Measurements from ENCODE around the gene FBXL7. TPM values are rescaled to one million over a fixed set of nuclear protein-coding genes. Genes with fewer than 3 reads are reported as not detected.

FBXL7 gene
- total RNA-seq, 2 experiments from 2014 or later: not detected

DNA sequence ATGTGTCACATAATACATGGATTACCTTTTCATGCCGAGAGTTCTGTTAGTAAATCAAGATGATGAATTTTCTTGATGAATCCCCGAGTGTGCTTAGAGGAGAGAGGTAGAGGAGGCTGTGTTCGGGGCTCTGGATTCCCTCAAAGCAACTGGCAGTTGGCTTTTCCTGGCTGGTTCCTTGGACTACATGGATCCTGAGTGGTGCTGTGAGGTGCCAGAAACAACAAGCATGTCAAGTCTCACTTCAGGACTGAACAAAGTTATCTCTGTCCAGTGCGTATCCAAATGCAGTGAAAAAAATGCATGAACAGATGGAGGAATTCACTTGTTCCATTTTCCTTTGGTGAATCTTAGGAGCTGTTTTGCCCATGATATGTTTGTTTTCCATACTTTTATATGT lies 231.7 kb downstream of the FBXL7 start:
- ATAC-seq (no peak), DNase-seq (no peak)
- Mint-ChIP-seq H3K27me3 (no peaks in the 10 kb centered on the region), H3K4me1 (ENCODE audit: low read depth) (no peaks in the 10 kb centered on the region), H3K4me3 (no peak overlapping the region), H3K36me3 (ENCODE audit: low read depth) (no peaks in the 10 kb centered on the region), H3K9me3 (peaks cover 15% of the 10 kb centered on the region), H3K27ac (no peak overlapping the region)
- intact Hi-C loops (cut with micrococcal nuclease): no loop called here
- ChIA-PET POLR2A (no interaction called here), CTCF (no interaction called here)
- TF ChIP-seq, protein P1, sequence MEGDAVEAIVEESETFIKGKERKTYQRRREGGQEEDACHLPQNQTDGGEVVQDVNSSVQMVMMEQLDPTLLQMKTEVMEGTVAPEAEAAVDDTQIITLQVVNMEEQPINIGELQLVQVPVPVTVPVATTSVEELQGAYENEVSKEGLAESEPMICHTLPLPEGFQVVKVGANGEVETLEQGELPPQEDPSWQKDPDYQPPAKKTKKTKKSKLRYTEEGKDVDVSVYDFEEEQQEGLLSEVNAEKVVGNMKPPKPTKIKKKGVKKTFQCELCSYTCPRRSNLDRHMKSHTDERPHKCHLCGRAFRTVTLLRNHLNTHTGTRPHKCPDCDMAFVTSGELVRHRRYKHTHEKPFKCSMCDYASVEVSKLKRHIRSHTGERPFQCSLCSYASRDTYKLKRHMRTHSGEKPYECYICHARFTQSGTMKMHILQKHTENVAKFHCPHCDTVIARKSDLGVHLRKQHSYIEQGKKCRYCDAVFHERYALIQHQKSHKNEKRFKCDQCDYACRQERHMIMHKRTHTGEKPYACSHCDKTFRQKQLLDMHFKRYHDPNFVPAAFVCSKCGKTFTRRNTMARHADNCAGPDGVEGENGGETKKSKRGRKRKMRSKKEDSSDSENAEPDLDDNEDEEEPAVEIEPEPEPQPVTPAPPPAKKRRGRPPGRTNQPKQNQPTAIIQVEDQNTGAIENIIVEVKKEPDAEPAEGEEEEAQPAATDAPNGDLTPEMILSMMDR (IDR thresholded peaks at IDR 0.05): no peak

DNA sequence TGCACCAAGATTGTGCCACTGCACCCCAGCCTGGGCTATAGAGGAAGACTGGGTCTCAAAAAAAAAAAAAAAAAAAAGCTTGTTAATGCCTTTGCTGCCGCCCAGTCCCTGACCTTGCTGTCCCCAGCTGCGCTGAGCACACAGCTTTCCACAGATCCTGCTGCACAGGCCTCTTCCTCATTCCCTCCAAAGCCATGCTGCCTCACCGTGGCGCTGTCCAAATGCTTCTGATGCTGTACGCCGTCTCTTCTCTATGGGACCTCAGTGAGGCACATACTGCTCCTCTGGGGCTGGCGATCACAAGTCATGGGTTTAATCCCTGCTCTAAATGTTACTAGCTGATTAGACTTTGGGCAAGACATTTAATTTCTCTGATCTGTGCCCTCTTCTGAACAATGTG lies 234.1 kb downstream of the FBXL7 start:
- ChIA-PET CTCF (no interaction called here), POLR2A (no interaction called here)
- DNase-seq: no peak
- no peak overlapping the region for H3K27ac Mint-ChIP-seq
- TF ChIP-seq, protein P1 (IDR thresholded peaks at IDR 0.05): no peak
- no peaks in the 10 kb centered on the region for H3K27me3 Mint-ChIP-seq
- no peaks in the 10 kb centered on the region for H3K4me1 Mint-ChIP-seq (ENCODE audit: low read depth)
- no peaks in the 10 kb centered on the region for H3K36me3 Mint-ChIP-seq (ENCODE audit: low read depth)
- peaks cover 7% of the 10 kb centered on the region for H3K9me3 Mint-ChIP-seq
- no peak overlapping the region for H3K4me3 Mint-ChIP-seq
- intact Hi-C loops (cut with micrococcal nuclease): no loop called here
- no peak for ATAC-seq

DNA sequence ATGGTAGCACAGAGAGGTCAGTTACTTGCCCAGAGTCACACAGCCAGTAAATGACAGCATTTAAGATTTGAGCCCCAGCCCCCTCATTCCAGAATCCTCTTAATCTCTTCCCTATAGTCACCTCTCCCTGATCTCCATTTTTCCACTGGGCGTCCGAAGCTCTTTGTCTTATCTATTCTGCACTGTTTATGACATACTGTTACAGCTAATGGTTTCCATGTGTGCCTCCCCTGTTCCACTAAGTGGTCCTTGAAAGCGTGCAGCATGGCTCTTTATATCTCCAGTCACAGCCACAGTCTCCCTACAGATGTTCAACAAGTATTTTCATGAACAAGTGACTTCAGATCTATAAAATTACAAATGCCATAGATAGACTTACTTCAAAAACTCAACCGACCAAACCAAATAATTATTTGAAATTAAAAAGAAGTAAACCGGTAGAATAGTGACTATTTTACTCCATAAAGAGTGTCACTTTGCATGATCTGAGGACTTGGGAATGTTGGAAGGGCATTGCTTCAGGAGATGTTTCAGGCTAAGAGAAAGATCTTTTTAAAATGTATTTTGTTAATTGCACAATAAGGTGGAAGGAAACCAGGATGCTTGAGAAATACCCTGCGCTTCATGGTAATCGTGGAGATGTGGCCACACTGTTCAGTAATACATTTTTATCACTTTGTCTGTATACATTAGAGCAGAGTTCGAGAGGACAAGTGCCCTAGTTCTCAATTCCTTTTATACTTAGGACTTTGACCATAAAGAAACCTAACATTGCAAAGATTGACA lies 237.2 kb downstream of the FBXL7 start:
- ChIA-PET CTCF (no interaction called here), POLR2A (no interaction called here)
- Mint-ChIP-seq H3K27ac (no peak overlapping the region), H3K4me3 (no peak overlapping the region), H3K27me3 (no peaks in the 10 kb centered on the region), H3K36me3 (ENCODE audit: low read depth) (no peaks in the 10 kb centered on the region), H3K4me1 (ENCODE audit: low read depth) (no peaks in the 10 kb centered on the region), H3K9me3 (peaks cover 8% of the 10 kb centered on the region)
- intact Hi-C loops (cut with micrococcal nuclease): no loop called here
- TF ChIP-seq, protein P1 (IDR thresholded peaks at IDR 0.05): no peak
- DNase-seq (no peak), ATAC-seq (no peak)

DNA sequence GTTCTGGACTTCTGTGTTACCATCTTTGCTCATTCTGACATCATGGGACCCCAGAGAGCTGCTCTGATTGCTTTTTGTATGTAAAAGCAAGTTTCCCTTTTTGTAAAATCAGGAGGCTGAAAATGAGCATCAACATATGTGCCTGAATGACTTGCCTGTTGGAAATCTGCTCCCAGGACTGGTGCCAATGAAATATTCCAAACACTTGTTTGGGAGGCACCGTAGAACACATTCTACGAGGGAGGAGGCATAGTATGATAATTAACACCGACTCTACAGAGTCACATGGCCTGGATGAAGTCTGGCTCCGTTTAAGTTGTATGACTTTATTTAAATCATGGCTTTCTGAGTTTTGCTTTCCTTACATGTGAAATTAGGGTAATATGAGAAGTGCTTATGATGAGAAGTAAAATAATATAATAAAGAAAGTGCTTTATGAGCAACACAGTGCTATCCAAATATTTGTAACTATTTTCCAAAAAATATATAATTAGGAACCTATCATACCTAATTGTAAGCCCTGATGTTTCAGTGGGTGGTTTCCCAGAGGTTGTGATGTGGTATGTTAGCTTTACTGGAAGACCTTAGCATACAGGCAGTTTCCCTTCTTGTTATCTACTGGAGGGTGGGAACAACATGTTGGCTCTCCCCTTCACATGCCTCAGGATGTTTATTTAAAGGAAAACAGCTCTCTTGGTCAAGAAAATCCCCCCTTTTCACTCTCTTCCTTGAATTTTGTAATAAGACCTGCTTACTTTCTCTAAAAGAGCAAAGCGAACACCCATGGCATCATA lies 238.1 kb downstream of the FBXL7 start:
- peaks cover 8% of the 10 kb centered on the region for H3K9me3 Mint-ChIP-seq
- ChIA-PET CTCF (no interaction called here), POLR2A (no interaction called here)
- DNase-seq (no peak), ATAC-seq (no peak)
- H3K36me3 Mint-ChIP-seq (ENCODE audit: low read depth): no peaks in the 10 kb centered on the region
- intact Hi-C loops (cut with micrococcal nuclease): no loop called here
- H3K27me3 Mint-ChIP-seq: no peaks in the 10 kb centered on the region
- TF ChIP-seq, protein P1 (IDR thresholded peaks at IDR 0.05): no peak
- H3K27ac Mint-ChIP-seq: no peak overlapping the region
- no peak overlapping the region for H3K4me3 Mint-ChIP-seq
- H3K4me1 Mint-ChIP-seq (ENCODE audit: low read depth): no peaks in the 10 kb centered on the region

DNA sequence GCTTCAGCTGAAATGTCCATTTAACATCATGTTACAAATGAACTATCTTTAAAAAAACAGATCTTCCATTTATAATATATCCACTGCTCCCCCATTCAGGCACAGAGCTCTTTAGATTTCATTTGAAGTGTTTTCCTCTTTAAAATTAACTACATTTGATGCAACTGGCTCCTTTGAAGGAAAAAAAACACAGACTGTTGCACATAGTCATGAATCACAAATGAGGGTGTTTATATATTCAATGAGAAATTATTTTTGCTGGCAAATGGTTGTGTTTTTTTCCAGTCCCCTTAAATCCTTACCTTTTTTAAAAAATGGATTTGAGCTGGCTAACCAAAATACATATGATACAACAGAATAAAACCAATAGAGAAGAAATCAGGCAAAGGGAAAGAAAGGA lies 240.4 kb downstream of the FBXL7 start:
- no peak for DNase-seq
- no peak for ATAC-seq

More for the DNA sequence above, 240.4 kb downstream of the FBXL7 start:
- intact Hi-C loops (cut with micrococcal nuclease): no loop called here
- no peaks in the 10 kb centered on the region for H3K27me3 Mint-ChIP-seq
- H3K36me3 Mint-ChIP-seq (ENCODE audit: low read depth): no peaks in the 10 kb centered on the region
- TF ChIP-seq, protein P1 (IDR thresholded peaks at IDR 0.05): no peak
- H3K4me1 Mint-ChIP-seq (ENCODE audit: low read depth): no peaks in the 10 kb centered on the region
- no peak overlapping the region for H3K4me3 Mint-ChIP-seq
- ChIA-PET CTCF (no interaction called here), POLR2A (no interaction called here)
- peaks cover 6% of the 10 kb centered on the region for H3K9me3 Mint-ChIP-seq
- no peak overlapping the region for H3K27ac Mint-ChIP-seq
